Panc1 (cell line): ENCODE data around the gene COX6A1. TPM values are rescaled to one million over a fixed set of nuclear protein-coding genes. Genes with fewer than 3 reads are reported as not detected.
"Not testable (repeated sequence)": the region's sequence is repeated elsewhere in the genome, so short reads cannot be mapped to it uniquely, and the experiment has no call there.

Experiments
- ATAC-seq: fragments of 200-7000 bp; cut with Tn5 transposase; 2 replicates; pipeline ENCODE4 v1.9.1; 2020; ENCODE audit warnings: mild to moderate bottlenecking, moderate library complexity
- BruUV-seq: library from RNA; stranded (reverse); fragments of 400-500 nt; replicated peaks from 2 replicates; lab custom pipeline; 2021; lab: Mats Ljungman, UMichigan
- CTCF ChIA-PET: fragments of 300-600 bp; sonication (Branson Sonifier 250); formaldehyde crosslinking; loops from one replicate; lab custom pipeline; 2022; ENCODE audit warnings: antibody characterized with exemption; lab: Charles Lee
- POLR2A ChIA-PET: fragments of 300-600 bp; sonication (Branson Sonifier 250); formaldehyde crosslinking; loops from one replicate; lab custom pipeline; 2022; ENCODE audit warnings: antibody characterized with exemption; lab: Charles Lee
- DNase-seq: peaks from one replicate; pipeline ENCODE4 v3.0.0-alpha.2; 2010; ENCODE audit warnings: low read depth, low spot score
- H3K27ac ChIP-seq: 2 replicates; pipeline ENCODE4 v1.5.1; 2011; ENCODE audit warnings: mild to moderate bottlenecking, low read length, inconsistent platforms
- H3K27me3 ChIP-seq: fragments of 200-500 bp; sonication (Bioruptor generic); 2 replicates; pipeline ENCODE4 v1.6.0; 2014; ENCODE audit warnings: low read length, inconsistent platforms; ENCODE audit not compliant: control insufficient read depth, insufficient read depth
- H3K36me3 ChIP-seq: fragments of 200-500 bp; sonication (Bioruptor generic); 2 replicates; pipeline ENCODE4 v1.5.1; 2014; ENCODE audit warnings: inconsistent platforms, mild to moderate bottlenecking, low read length, moderate library complexity; ENCODE audit not compliant: control insufficient read depth, insufficient read depth
- H3K4me1 ChIP-seq: 2 replicates; pipeline ENCODE4 v1.5.1; 2011; ENCODE audit warnings: inconsistent platforms, mild to moderate bottlenecking, low read length, moderate library complexity; ENCODE audit not compliant: control insufficient read depth, insufficient read depth
- H3K4me3 ChIP-seq, 2 experiments: 2 replicates each; pipeline ENCODE4 v1.5.1; 2011 to 2012; ENCODE audit warnings: low read depth in 2 of 2, low read length in 2 of 2, mild to moderate bottlenecking in 2 of 2, inconsistent platforms in 1 of 2, moderate library complexity in 1 of 2
- H3K9me3 ChIP-seq: fragments of 200-500 bp; sonication (Bioruptor generic); 2 replicates; pipeline ENCODE4 v1.5.1; 2014; ENCODE audit warnings: low read depth, mild to moderate bottlenecking, inconsistent platforms, low read length, moderate library complexity; ENCODE audit not compliant: control insufficient read depth, insufficient read depth
- CTCF ChIP-seq: fragments of 450-650 bp; IDR thresholded peaks from 2 replicates; pipeline ENCODE4 v1.5.1; 2017; ENCODE audit warnings: mild to moderate bottlenecking
- POLR2AphosphoS5 ChIP-seq: IDR thresholded peaks from 2 replicates; pipeline ENCODE4 v1.6.1; 2012; ENCODE audit warnings: mild to moderate bottlenecking, low read depth, low read length, moderate library complexity
- SIN3A ChIP-seq: IDR thresholded peaks from 2 replicates; pipeline ENCODE4 v1.6.1; 2012; ENCODE audit warnings: low read depth, mild to moderate bottlenecking, low read length, moderate library complexity, borderline replicate concordance; ENCODE audit not compliant: insufficient read depth
- TCF7L2 ChIP-seq: IDR thresholded peaks from 2 replicates; pipeline ENCODE4 v1.6.1; 2011; ENCODE audit warnings: mild to moderate bottlenecking, low read depth, low read length, inconsistent platforms
- in situ Hi-C: cut with HindIII; loops from 2 replicates; pipeline ENCODE4 v1.10.0; 2016; ENCODE audit warnings: low sequenced_read_pairs, low pct_unique_long_range_greater_than_20kb
- intact Hi-C: fragments of 100-400 bp; cut with micrococcal nuclease; formaldehyde crosslinking; loops from one replicate; pipeline ENCODE4 v1.10.0; 2022; ENCODE audit not compliant: unreplicated experiment
- total RNA-seq: library from RNA; stranded (reverse); gene quantifications from one replicate; pipeline ENCODE4 v1.2.1, GENCODE V29; 2021; ENCODE audit not compliant: unreplicated experiment
- TF ChIP-seq, protein P1 (sequence below), 2 experiments: IDR thresholded peaks; 2 replicates each; pipeline ENCODE4 v1.6.1; 2011 to 2012; ENCODE audit warnings: low read depth in 2 of 2, control low read depth in 1 of 2, low read length in 1 of 2, mild to moderate bottlenecking in 1 of 2, moderate library complexity in 1 of 2; ENCODE audit not compliant: insufficient read depth in 1 of 2

The COX6A1 gene
- total RNA-seq, 1 experiment from 2014 or later, result 557 TPM

DNA sequence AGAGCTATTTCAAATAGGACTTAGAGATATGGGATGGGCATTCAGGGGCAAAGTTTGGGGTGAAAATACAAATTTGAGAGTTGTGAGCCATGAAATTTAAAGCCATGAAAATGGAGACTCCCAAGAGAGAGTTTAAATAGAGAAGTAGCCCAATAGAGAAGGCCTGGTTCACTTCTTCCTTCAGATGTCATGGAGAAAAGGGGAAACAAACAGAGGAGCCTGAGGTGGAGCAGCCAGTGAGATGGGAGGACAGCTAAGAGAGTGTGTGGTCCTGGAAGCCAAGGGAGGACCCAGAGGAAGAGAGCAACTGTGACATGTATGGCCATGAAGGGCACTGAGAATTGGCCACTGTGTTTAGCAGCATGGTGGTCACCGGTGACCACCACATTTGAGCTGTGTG is 45.7 kb downstream of the COX6A1 start:
- CTCF ChIA-PET, result interaction anchor here (0.6 kb wide), 1 partner anchor 113 kb away, joined by 7 read pairs; no protein-coding TSS in a partner anchor
- intact Hi-C loops (no loop called here), in situ Hi-C loops (no loop called here)
- Histone ChIP-seq H3K9me3 (no peaks in the 10 kb centered on the region), H3K27me3 (no peaks in the 10 kb centered on the region), H3K4me1 (peaks cover 3% of the 10 kb centered on the region; the same call in 1 of the 2 replicates), H3K36me3 (no peaks in the 10 kb centered on the region), H3K4me3 (no peak overlapping the region), H3K27ac (no peak overlapping the region)
- no peak for DNase-seq
- POLR2A ChIA-PET, result interaction anchor here (0.6 to 1.0 kb wide), 2 partner anchors 9 to 10 kb away, joined by 3 to 8 read pairs; no protein-coding TSS in a partner anchor
- BruUV-seq, result no TSS peak
- TF ChIP-seq TCF7L2 (no peak), SIN3A (no peak), POLR2AphosphoS5 (no peak), CTCF (no peak)
- TF ChIP-seq, protein P1, sequence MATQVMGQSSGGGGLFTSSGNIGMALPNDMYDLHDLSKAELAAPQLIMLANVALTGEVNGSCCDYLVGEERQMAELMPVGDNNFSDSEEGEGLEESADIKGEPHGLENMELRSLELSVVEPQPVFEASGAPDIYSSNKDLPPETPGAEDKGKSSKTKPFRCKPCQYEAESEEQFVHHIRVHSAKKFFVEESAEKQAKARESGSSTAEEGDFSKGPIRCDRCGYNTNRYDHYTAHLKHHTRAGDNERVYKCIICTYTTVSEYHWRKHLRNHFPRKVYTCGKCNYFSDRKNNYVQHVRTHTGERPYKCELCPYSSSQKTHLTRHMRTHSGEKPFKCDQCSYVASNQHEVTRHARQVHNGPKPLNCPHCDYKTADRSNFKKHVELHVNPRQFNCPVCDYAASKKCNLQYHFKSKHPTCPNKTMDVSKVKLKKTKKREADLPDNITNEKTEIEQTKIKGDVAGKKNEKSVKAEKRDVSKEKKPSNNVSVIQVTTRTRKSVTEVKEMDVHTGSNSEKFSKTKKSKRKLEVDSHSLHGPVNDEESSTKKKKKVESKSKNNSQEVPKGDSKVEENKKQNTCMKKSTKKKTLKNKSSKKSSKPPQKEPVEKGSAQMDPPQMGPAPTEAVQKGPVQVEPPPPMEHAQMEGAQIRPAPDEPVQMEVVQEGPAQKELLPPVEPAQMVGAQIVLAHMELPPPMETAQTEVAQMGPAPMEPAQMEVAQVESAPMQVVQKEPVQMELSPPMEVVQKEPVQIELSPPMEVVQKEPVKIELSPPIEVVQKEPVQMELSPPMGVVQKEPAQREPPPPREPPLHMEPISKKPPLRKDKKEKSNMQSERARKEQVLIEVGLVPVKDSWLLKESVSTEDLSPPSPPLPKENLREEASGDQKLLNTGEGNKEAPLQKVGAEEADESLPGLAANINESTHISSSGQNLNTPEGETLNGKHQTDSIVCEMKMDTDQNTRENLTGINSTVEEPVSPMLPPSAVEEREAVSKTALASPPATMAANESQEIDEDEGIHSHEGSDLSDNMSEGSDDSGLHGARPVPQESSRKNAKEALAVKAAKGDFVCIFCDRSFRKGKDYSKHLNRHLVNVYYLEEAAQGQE (IDR thresholded peaks at IDR 0.05; ENCODE audit: insufficient read depth in 1 of 2, low read depth in 2 of 2, low read length in 1 of 2), result no peak
- ATAC-seq, result no peak

GRCh38 chr12:120485961-120486881 is 48.3 kb downstream of the COX6A1 start:
- H3K27ac ChIP-seq, result no peak overlapping the region
- no peaks in the 10 kb centered on the region for H3K27me3 ChIP-seq
- no TSS peak for BruUV-seq
- ChIA-PET POLR2A (no interaction called here), CTCF (interaction anchor here (0.7 kb wide), 1 partner anchor 49 kb away, joined by 4 read pairs; no protein-coding TSS in a partner anchor)
- TF ChIP-seq CTCF (no peak), TCF7L2 (no peak), SIN3A (no peak), POLR2AphosphoS5 (no peak)
- TF ChIP-seq, protein P1 (IDR thresholded peaks at IDR 0.05; ENCODE audit: insufficient read depth in 1 of 2, low read depth in 2 of 2, low read length in 1 of 2), result no peak
- in situ Hi-C loops, result no loop called here
- H3K9me3 ChIP-seq, result no peaks in the 10 kb centered on the region
- no peaks in the 10 kb centered on the region for H3K4me1 ChIP-seq
- DNase-seq, result no peak
- no peak overlapping the region for H3K4me3 ChIP-seq
- intact Hi-C loops, result no loop called here
- ATAC-seq, result no peak
- H3K36me3 ChIP-seq, result no peaks in the 10 kb centered on the region

GRCh38 chr12:120487552-120487951 is 49.6 kb downstream of the COX6A1 start:
- CTCF ChIA-PET, H3K4me1 ChIP-seq, H3K36me3 ChIP-seq, H3K4me3 ChIP-seq, ATAC-seq, H3K9me3 ChIP-seq, DNase-seq, in situ Hi-C loops, H3K27ac ChIP-seq, intact Hi-C loops, POLR2A ChIA-PET, BruUV-seq, H3K27me3 ChIP-seq: not testable (repeated sequence)
